ENCODE data around the gene CRIP1. TPM values are rescaled to one million over a fixed set of nuclear protein-coding genes. Genes with fewer than 3 reads are reported as not detected.

The CRIP1 gene
- total and polyA plus RNA-seq, 7 experiments from 2014 or later, result 94.4 to 787 (median 303) TPM

GRCh38 chr14:105484069-105484996, 2.4 kb upstream of the CRIP1 start:
- peak overlapping the region; percentile 91 to 100 (median 98) for H3K27ac Mint-ChIP-seq
- H3K4me1 Mint-ChIP-seq, result peaks cover 27 to 61% (median 46%) of the 10 kb centered on the region in 7 donors
- peaks cover 0 to 2% (median 0%) of the 10 kb centered on the region in 5 donors for H3K36me3 Mint-ChIP-seq
- ChIA-PET CTCF (interaction anchor here (1.0 kb wide), 1 partner anchor 114 kb away, joined by 5 read pairs; no protein-coding TSS in a partner anchor), POLR2A (interaction anchor here (1.0 kb wide), 1 partner anchor 14 kb away, joined by 4 read pairs; no protein-coding TSS in a partner anchor)
- peak in 7 of 9 donors; percentile 63 to 87 (median 79) for DNase-seq
- H3K9me3 ChIP-seq (ENCODE audit: control insufficient read depth in 2 of 3, low read length in 3 of 3), result no peaks in the 10 kb centered on the region
- H3K4me1 ChIP-seq (ENCODE audit: control insufficient read depth in 2 of 2, insufficient read depth in 2 of 2, low read length in 2 of 2), result peaks cover 58 to 81% of the 10 kb centered on the region in 2 donors
- H3K9me3 Mint-ChIP-seq, result peaks cover 0 to 6% (median 0%) of the 10 kb centered on the region in 11 donors
- H3K27me3 Mint-ChIP-seq, result peaks cover 0 to 17% (median 0%) of the 10 kb centered on the region in 5 donors
- intact Hi-C loops (cut with micrococcal nuclease), result no loop called here
- H3K36me3 ChIP-seq (ENCODE audit: control insufficient read depth in 2 of 3, insufficient read depth in 3 of 3, low read length in 3 of 3), result no peaks in the 10 kb centered on the region
- peak overlapping the region; percentile 23 to 89 (median 62) for H3K4me3 Mint-ChIP-seq
- peak overlapping the region; percentile 100 for H3K27ac ChIP-seq (ENCODE audit: low read depth, low read length)
- H3K27me3 ChIP-seq (ENCODE audit: control insufficient read depth in 2 of 2, insufficient read depth in 2 of 2, low read length in 2 of 2), result no peaks in the 10 kb centered on the region
- ATAC-seq, result no peak
- H3K4me3 ChIP-seq (ENCODE audit: low read length), result no peak overlapping the region

- Mint-ChIP-seq H3K4me3 (peak overlapping the region in 6 of 10 donors; percentile 25 to 89 (median 60)), H3K27me3 (peaks cover 0 to 11% (median 0%) of the 10 kb centered on the region in 5 donors), H3K27ac (peak overlapping the region; percentile 91 to 100 (median 98)), H3K36me3 (peaks cover 0 to 2% (median 0%) of the 10 kb centered on the region in 5 donors), H3K9me3 (peaks cover 0 to 6% (median 0%) of the 10 kb centered on the region in 11 donors), H3K4me1 (peaks cover 25 to 59% (median 50%) of the 10 kb centered on the region in 7 donors)
- H3K4me1 ChIP-seq (ENCODE audit: control insufficient read depth in 2 of 2, insufficient read depth in 2 of 2, low read length in 2 of 2), result peaks cover 61 to 76% of the 10 kb centered on the region in 2 donors
- ATAC-seq (no peak), DNase-seq (peak in 2 of 9 donors; percentile 25 to 30)
- no peaks in the 10 kb centered on the region for H3K9me3 ChIP-seq (ENCODE audit: control insufficient read depth in 2 of 3, low read length in 3 of 3)
- intact Hi-C loops (cut with micrococcal nuclease), result no loop called here
- no peak overlapping the region for H3K4me3 ChIP-seq (ENCODE audit: low read length)
- no peaks in the 10 kb centered on the region for H3K27me3 ChIP-seq (ENCODE audit: control insufficient read depth in 2 of 2, insufficient read depth in 2 of 2, low read length in 2 of 2)
- ChIA-PET POLR2A (no interaction called here), CTCF (no interaction called here)
- no peaks in the 10 kb centered on the region for H3K36me3 ChIP-seq (ENCODE audit: control insufficient read depth in 2 of 3, insufficient read depth in 3 of 3, low read length in 3 of 3)
- peak overlapping the region; percentile 100 for H3K27ac ChIP-seq (ENCODE audit: low read depth, low read length)
Observed at GRCh38 chr14:105484997-105485393, 1.7 kb upstream of the CRIP1 start.

GRCh38 chr14:105485739-105486162, 935 bp upstream of the CRIP1 start:
- Mint-ChIP-seq H3K36me3 (peaks cover 0 to 2% (median 0%) of the 10 kb centered on the region in 5 donors), H3K27ac (peak overlapping the region; percentile 78 to 100 (median 98)), H3K4me3 (peak overlapping the region in 9 of 10 donors; percentile 13 to 89 (median 72)), H3K27me3 (peaks cover 0 to 3% (median 0%) of the 10 kb centered on the region in 5 donors), H3K4me1 (peaks cover 22 to 52% (median 44%) of the 10 kb centered on the region in 7 donors), H3K9me3 (peaks cover 0 to 6% (median 0%) of the 10 kb centered on the region in 11 donors)
- Histone ChIP-seq H3K27ac (ENCODE audit: low read depth, low read length) (peak overlapping the region; percentile 100), H3K9me3 (ENCODE audit: control insufficient read depth in 2 of 3, low read length in 3 of 3) (no peaks in the 10 kb centered on the region), H3K4me3 (ENCODE audit: low read length) (no peak overlapping the region), H3K36me3 (ENCODE audit: control insufficient read depth in 2 of 3, insufficient read depth in 3 of 3, low read length in 3 of 3) (no peaks in the 10 kb centered on the region), H3K27me3 (ENCODE audit: control insufficient read depth in 2 of 2, insufficient read depth in 2 of 2, low read length in 2 of 2) (no peaks in the 10 kb centered on the region), H3K4me1 (ENCODE audit: control insufficient read depth in 2 of 2, insufficient read depth in 2 of 2, low read length in 2 of 2) (peaks cover 53 to 69% of the 10 kb centered on the region in 2 donors)
- ChIA-PET POLR2A (interaction anchor here (0.7 to 1.0 kb wide), 3 partner anchors 26 to 185 kb away, joined by 3 to 6 read pairs (median 3); partner anchors contain the start of gene BRF1), CTCF (no interaction called here)
- intact Hi-C loops (cut with micrococcal nuclease), result no loop called here
- DNase-seq (peak in 6 of 9 donors; percentile 39 to 57 (median 50)), ATAC-seq (no peak)

GRCh38 chr14:105486974-105487448, 325 bp downstream of the CRIP1 start:
- intact Hi-C loops (cut with micrococcal nuclease), result no loop called here
- Mint-ChIP-seq H3K27ac (peak overlapping the region; percentile 92 to 100 (median 97)), H3K4me3 (peak overlapping the region; percentile 84 to 95 (median 88)), H3K9me3 (peaks cover 0 to 2% (median 0%) of the 10 kb centered on the region in 11 donors), H3K36me3 (peaks cover 0 to 2% (median 0%) of the 10 kb centered on the region in 5 donors), H3K27me3 (no peaks in the 10 kb centered on the region), H3K4me1 (peaks cover 22 to 46% (median 38%) of the 10 kb centered on the region in 7 donors)
- ATAC-seq, result no peak
- CTCF ChIA-PET, result interaction anchor here (0.5 to 0.9 kb wide), 2 partner anchors 116 to 128 kb away, joined by 3 to 4 read pairs; no protein-coding TSS in a partner anchor
- Histone ChIP-seq H3K4me3 (ENCODE audit: low read length) (peak overlapping the region; percentile 85), H3K9me3 (ENCODE audit: control insufficient read depth in 2 of 3, low read length in 3 of 3) (no peaks in the 10 kb centered on the region), H3K27me3 (ENCODE audit: control insufficient read depth in 2 of 2, insufficient read depth in 2 of 2, low read length in 2 of 2) (no peaks in the 10 kb centered on the region), H3K27ac (ENCODE audit: low read depth, low read length) (peak overlapping the region; percentile 100), H3K4me1 (ENCODE audit: control insufficient read depth in 2 of 2, insufficient read depth in 2 of 2, low read length in 2 of 2) (peaks cover 45 to 60% of the 10 kb centered on the region in 2 donors), H3K36me3 (ENCODE audit: control insufficient read depth in 2 of 3, insufficient read depth in 3 of 3, low read length in 3 of 3) (no peaks in the 10 kb centered on the region)
- POLR2A ChIA-PET, result interaction anchor here (1.0 kb wide), 1 partner anchor 116 kb away, joined by 3 read pairs; no protein-coding TSS in a partner anchor
- peak in 5 of 9 donors; percentile 34 to 68 (median 46) for DNase-seq

- Histone ChIP-seq H3K4me3 (ENCODE audit: low read length) (peak overlapping the region; percentile 85), H3K4me1 (ENCODE audit: control insufficient read depth in 2 of 2, insufficient read depth in 2 of 2, low read length in 2 of 2) (peaks cover 40 to 55% of the 10 kb centered on the region in 2 donors), H3K36me3 (ENCODE audit: control insufficient read depth in 2 of 3, insufficient read depth in 3 of 3, low read length in 3 of 3) (no peaks in the 10 kb centered on the region), H3K27ac (ENCODE audit: low read depth, low read length) (peak overlapping the region; percentile 100), H3K27me3 (ENCODE audit: control insufficient read depth in 2 of 2, insufficient read depth in 2 of 2, low read length in 2 of 2) (no peaks in the 10 kb centered on the region), H3K9me3 (ENCODE audit: control insufficient read depth in 2 of 3, low read length in 3 of 3) (no peaks in the 10 kb centered on the region)
- DNase-seq (peak; percentile 72 to 86 (median 81)), ATAC-seq (peak; percentile 1)
- Mint-ChIP-seq H3K27me3 (no peaks in the 10 kb centered on the region), H3K36me3 (peaks cover 0 to 2% (median 0%) of the 10 kb centered on the region in 5 donors), H3K4me1 (peaks cover 22 to 41% (median 34%) of the 10 kb centered on the region in 7 donors), H3K4me3 (peak overlapping the region; percentile 84 to 95 (median 88)), H3K9me3 (no peaks in the 10 kb centered on the region), H3K27ac (peak overlapping the region; percentile 91 to 99 (median 95))
- intact Hi-C loops (cut with micrococcal nuclease), result no loop called here
- ChIA-PET CTCF (no interaction called here), POLR2A (interaction anchor here (0.6 kb wide), 1 partner anchor 64 kb away, joined by 4 read pairs; no protein-coding TSS in a partner anchor)
Observed at GRCh38 chr14:105487449-105487985, 831 bp downstream of the CRIP1 start.

Measured in naive thymus-derived CD4-positive, alpha-beta T cell (primary cell).